Ishikawa (cell line): ENCODE measurements around the gene ECEL1.

Experiments used
- EGR1 ChIP-seq: IDR thresholded peaks from 2 replicates; pipeline ENCODE4 v1.6.1; 2012
- EP300 ChIP-seq: IDR thresholded peaks from 2 replicates; pipeline ENCODE4 v1.6.1; 2012; ENCODE audit warnings: borderline replicate concordance
- FOXM1 ChIP-seq: IDR thresholded peaks from 2 replicates; pipeline ENCODE4 v1.6.1; 2012; ENCODE audit warnings: low read depth, borderline replicate concordance
- MAX ChIP-seq: IDR thresholded peaks from 2 replicates; pipeline ENCODE4 v1.6.1; 2012
- NFIC ChIP-seq: IDR thresholded peaks from 2 replicates; pipeline ENCODE4 v1.6.1; 2012
- RAD21 ChIP-seq: IDR thresholded peaks from 2 replicates; pipeline ENCODE4 v1.6.1; 2012; ENCODE audit warnings: low read depth
- TAF1 ChIP-seq: IDR thresholded peaks from 2 replicates; pipeline ENCODE4 v1.6.1; 2012; ENCODE audit warnings: low read depth, mild to moderate bottlenecking
- TEAD4 ChIP-seq: IDR thresholded peaks from 2 replicates; pipeline ENCODE4 v1.6.1; 2012
- YY1 ChIP-seq: IDR thresholded peaks from 2 replicates; pipeline ENCODE4 v1.6.1; 2012; ENCODE audit warnings: low read depth

GRCh38 chr2:232464544-232464885, 23.1 kb downstream of the ECEL1 start:
- TF ChIP-seq TEAD4 (no peak), TAF1 (no peak), MAX (no peak), EP300 (no peak), FOXM1 (no peak), YY1 (no peak), NFIC (no peak), RAD21 (no peak), EGR1 (no peak)
